ENCODE measurements around the gene TRIM43B. TPM values are rescaled to one million over a fixed set of nuclear protein-coding genes. Genes with fewer than 3 reads are reported as not detected.
A peak's percentile ranks its signal among the peaks of the same experiment; 100 is the strongest.
"Not testable (repeated sequence)": the region's sequence is repeated elsewhere in the genome, so short reads cannot be mapped to it uniquely, and the experiment has no call there.

The TRIM43B gene
- total RNA-seq, 1 experiment from 2014 or later, result not detected

DNA sequence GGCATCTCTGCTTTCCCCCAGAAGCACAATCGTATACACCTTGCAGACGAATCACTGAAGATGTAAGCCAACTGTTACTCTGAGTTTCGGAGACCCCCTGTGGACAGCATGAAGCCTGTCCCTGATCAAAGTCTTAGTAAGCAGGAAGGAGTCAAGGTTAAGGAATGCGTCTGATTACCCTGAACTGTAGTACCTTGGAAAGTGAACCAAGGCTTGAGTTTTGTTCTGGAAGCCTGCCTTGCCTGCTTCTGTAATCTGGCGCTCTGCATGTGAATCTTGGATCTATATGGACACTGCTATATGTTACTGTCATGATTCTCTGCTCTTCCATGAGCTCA is 48.7 kb downstream of the TRIM43B start:
- BruUV-seq (replicated peaks); H3K36me3 Mint-ChIP-seq (ENCODE audit: insufficient read depth, unreplicated experiment); intact Hi-C loops (cut with micrococcal nuclease; ENCODE audit: unreplicated experiment); H3K9me3 Mint-ChIP-seq (ENCODE audit: low read depth, unreplicated experiment); CTCF ChIA-PET; H3K27me3 Mint-ChIP-seq (ENCODE audit: unreplicated experiment); H3K27ac Mint-ChIP-seq (ENCODE audit: unreplicated experiment); H3K4me1 Mint-ChIP-seq (ENCODE audit: low read depth, unreplicated experiment); DNase-seq; H3K4me3 Mint-ChIP-seq (ENCODE audit: low read depth, unreplicated experiment): not testable (repeated sequence)

DNA sequence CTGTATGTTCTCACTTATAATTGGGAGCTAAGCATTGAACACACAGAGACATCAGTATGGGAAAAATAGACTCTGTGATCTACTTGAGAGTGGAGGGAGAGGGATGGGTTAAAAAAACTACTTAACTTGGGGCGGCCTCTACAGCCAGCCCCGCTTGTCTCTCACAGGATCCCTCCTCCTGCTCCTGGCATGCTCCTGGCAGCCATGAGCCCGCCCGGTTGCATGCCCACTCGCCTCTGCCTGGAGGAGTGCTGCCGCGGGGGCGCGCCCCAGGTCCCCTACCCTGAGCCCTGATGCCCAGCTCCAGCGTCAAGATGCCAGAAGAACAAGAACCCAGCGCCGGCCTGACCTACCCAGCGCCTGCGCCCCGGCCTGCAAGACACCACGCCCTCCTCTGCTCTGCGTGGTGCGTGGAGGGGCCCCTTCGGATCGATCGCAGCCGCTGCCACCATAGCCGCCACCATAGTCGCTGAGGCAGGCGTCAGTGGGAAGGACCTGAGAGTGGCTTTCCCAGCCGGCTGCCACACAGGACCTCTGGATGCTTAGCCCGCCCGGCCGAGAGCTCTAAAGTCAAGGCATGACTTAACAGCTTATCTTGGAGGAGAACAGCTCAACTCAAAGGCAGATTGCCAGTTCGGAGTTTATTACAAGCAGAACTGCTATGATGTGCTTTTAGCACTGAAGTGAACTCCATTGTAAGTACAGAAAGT is 49.2 kb downstream of the TRIM43B start:
- H3K27me3 Mint-ChIP-seq (ENCODE audit: unreplicated experiment); H3K4me3 Mint-ChIP-seq (ENCODE audit: low read depth, unreplicated experiment); BruUV-seq (replicated peaks); DNase-seq; H3K9me3 Mint-ChIP-seq (ENCODE audit: low read depth, unreplicated experiment); intact Hi-C loops (cut with micrococcal nuclease; ENCODE audit: unreplicated experiment); H3K27ac Mint-ChIP-seq (ENCODE audit: unreplicated experiment); CTCF ChIA-PET; H3K36me3 Mint-ChIP-seq (ENCODE audit: insufficient read depth, unreplicated experiment): not testable (repeated sequence)
- peaks cover 10% of the 10 kb centered on the region for H3K4me1 Mint-ChIP-seq (ENCODE audit: low read depth, unreplicated experiment)

DNA sequence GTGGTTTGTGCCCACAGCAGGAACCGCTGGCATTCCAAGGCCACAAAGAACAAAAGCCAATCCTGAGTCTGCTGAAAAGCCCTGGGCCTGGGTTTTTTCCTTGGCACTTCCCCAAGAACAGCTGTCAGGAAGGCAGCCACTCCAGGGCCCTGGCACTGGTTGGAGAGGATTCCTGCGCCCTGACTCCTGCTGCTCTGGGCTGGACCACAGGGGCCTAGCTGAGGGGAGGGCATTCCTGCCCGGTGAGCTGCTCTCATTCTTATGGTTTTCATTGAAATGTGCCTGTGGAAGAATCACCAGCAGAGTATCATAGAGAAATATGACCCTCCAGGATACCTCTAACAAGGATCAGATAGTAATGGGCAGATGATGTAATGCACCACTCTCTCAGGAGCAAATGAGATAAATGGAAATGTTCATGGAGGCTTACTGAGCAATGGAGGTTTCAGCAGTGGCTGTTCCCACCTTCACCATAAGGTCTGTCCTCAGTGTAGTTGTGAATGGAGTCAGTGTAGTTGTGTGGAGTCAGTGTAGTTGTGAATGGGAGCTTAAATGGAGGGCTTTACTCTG is 50.0 kb downstream of the TRIM43B start:
- BruUV-seq (replicated peaks); H3K36me3 Mint-ChIP-seq (ENCODE audit: insufficient read depth, unreplicated experiment); intact Hi-C loops (cut with micrococcal nuclease; ENCODE audit: unreplicated experiment); H3K9me3 Mint-ChIP-seq (ENCODE audit: low read depth, unreplicated experiment); CTCF ChIA-PET; H3K27me3 Mint-ChIP-seq (ENCODE audit: unreplicated experiment); H3K4me3 Mint-ChIP-seq (ENCODE audit: low read depth, unreplicated experiment): not testable (repeated sequence)
- Mint-ChIP-seq H3K27ac (ENCODE audit: unreplicated experiment) (peak overlapping the region; percentile 52), H3K4me1 (ENCODE audit: low read depth, unreplicated experiment) (peaks cover 10% of the 10 kb centered on the region)
- DNase-seq, result peak; percentile 86

DNA sequence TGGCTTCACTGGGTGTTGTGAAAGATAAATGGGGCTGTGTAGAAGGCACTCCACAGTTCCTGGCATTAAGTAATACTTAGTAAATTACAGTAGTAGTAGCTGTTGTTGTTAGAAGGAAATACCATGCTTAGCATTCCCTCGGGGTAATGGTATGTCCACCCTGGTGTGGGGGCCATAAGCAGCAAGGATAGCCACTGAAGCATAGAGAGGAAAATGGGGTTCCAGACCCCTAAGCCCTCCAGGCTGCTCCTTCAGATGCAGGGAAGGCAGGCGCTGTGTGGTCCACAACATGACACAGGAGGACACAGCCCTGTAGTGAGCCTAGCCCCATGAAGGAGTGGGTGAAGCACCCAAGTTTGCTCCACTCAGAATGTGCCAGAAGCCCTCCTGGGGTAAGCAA is 50.6 kb downstream of the TRIM43B start:
- H3K27ac Mint-ChIP-seq (ENCODE audit: unreplicated experiment); intact Hi-C loops (cut with micrococcal nuclease; ENCODE audit: unreplicated experiment); H3K27me3 Mint-ChIP-seq (ENCODE audit: unreplicated experiment); H3K36me3 Mint-ChIP-seq (ENCODE audit: insufficient read depth, unreplicated experiment); CTCF ChIA-PET; H3K4me3 Mint-ChIP-seq (ENCODE audit: low read depth, unreplicated experiment); H3K9me3 Mint-ChIP-seq (ENCODE audit: low read depth, unreplicated experiment); BruUV-seq (replicated peaks); DNase-seq: not testable (repeated sequence)
- peaks cover 10% of the 10 kb centered on the region for H3K4me1 Mint-ChIP-seq (ENCODE audit: low read depth, unreplicated experiment)

DNA sequence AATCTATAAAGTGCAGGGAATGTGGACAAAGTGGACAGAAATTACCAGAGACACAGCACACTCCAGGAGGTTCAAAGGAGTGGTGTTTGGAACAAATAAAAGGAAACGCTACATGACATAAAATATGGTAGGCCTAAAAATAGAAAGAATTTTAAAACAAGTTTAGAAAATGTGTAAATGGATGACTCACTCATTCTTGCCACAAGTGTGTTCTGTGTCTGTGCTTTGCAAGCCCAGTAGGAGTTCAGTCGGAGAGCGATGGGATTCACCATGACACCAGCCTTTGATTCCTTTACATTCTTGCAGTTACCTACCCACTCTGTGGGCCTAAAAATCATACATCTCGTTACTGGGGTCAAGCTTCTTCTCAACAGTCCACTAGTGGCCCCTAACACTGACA is 51.2 kb downstream of the TRIM43B start:
- H3K4me1 Mint-ChIP-seq (ENCODE audit: low read depth, unreplicated experiment), result peaks cover 10% of the 10 kb centered on the region
- CTCF ChIA-PET; intact Hi-C loops (cut with micrococcal nuclease; ENCODE audit: unreplicated experiment); DNase-seq; H3K27ac Mint-ChIP-seq (ENCODE audit: unreplicated experiment); BruUV-seq (replicated peaks); H3K36me3 Mint-ChIP-seq (ENCODE audit: insufficient read depth, unreplicated experiment); H3K27me3 Mint-ChIP-seq (ENCODE audit: unreplicated experiment); H3K4me3 Mint-ChIP-seq (ENCODE audit: low read depth, unreplicated experiment); H3K9me3 Mint-ChIP-seq (ENCODE audit: low read depth, unreplicated experiment): not testable (repeated sequence)

DNA sequence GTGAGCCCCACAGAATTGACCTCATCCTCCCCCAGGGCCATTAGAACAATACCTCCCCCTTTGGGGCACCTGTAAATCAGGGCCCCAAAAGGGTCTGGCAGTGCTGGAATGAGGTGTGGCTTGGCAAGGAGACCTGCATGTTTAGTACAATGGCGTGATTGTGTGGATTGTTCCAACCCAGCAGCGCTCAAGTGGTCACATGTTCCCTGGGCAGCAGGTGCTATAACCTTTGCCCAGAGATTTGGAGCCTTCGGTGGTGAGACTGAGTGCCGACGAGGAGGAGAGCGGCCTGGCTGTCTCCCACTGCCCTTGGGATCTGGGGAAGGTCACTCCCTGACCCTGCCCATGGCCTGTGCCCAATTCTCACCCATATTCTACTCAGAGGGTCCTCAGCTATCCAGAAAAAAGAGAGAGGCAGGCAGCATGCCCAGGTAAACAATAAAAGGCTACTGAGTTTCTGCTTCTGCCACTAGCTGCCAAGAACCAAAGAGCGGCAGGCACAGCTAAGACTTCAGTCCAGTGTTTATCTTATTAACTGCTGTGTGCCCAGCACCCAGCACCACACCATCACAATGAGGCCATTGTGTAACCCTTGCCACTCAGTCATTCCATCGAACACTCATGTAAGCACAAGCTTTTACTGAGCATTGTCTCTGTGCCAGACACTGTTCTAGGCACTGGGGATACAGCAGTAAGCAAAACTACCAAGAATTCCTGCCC is 54.6 kb downstream of the TRIM43B start:
- H3K9me3 Mint-ChIP-seq (ENCODE audit: low read depth, unreplicated experiment); H3K27ac Mint-ChIP-seq (ENCODE audit: unreplicated experiment); intact Hi-C loops (cut with micrococcal nuclease; ENCODE audit: unreplicated experiment); H3K27me3 Mint-ChIP-seq (ENCODE audit: unreplicated experiment); CTCF ChIA-PET; H3K4me3 Mint-ChIP-seq (ENCODE audit: low read depth, unreplicated experiment); H3K36me3 Mint-ChIP-seq (ENCODE audit: insufficient read depth, unreplicated experiment); BruUV-seq (replicated peaks); DNase-seq: not testable (repeated sequence)
- peaks cover 10% of the 10 kb centered on the region for H3K4me1 Mint-ChIP-seq (ENCODE audit: low read depth, unreplicated experiment)

DNA sequence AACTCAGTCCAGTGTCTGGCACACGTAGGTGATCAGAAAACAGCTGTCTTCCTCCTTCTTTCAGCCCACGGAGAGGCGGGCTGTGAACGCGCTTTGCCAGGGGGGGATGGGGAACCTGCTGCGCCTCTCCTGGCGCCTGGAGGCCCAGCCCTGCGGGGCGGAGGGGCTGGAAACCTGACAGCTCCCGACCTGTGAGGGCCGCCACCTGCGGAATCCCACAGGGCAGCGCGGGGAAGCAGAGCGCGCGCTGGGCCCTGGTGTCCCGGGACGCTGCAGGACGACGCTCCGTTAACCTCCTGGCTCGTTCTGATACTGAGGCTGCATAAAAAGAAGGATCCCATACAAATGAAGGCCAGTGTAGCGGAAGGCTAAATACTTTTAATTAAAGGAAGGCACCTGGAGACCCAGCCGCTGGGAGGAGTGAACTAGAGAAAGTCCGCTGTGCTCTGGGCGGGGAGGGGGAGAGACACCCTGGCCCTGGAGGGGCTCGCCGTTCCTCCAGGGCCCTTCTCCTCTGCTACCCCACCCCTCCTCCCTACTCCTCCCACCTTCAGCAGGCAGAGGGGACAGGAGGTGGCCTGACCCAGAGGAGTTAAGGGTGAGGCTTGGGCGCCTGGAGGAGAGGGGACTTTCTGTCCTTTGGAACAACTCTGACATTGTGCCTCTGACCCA is 57.2 kb downstream of the TRIM43B start:
- H3K27me3 Mint-ChIP-seq (ENCODE audit: unreplicated experiment); H3K27ac Mint-ChIP-seq (ENCODE audit: unreplicated experiment); CTCF ChIA-PET; intact Hi-C loops (cut with micrococcal nuclease; ENCODE audit: unreplicated experiment); H3K4me3 Mint-ChIP-seq (ENCODE audit: low read depth, unreplicated experiment); BruUV-seq (replicated peaks); DNase-seq; H3K36me3 Mint-ChIP-seq (ENCODE audit: insufficient read depth, unreplicated experiment); H3K9me3 Mint-ChIP-seq (ENCODE audit: low read depth, unreplicated experiment): not testable (repeated sequence)
- peaks cover 10% of the 10 kb centered on the region for H3K4me1 Mint-ChIP-seq (ENCODE audit: low read depth, unreplicated experiment)

Other genes starting within 250 kb of the TRIM43B start
- gene PROM2, start 210.3 kb downstream of the TRIM43B start, total RNA-seq (2022), result 24.7 and 29.9 TPM in 2 replicates
- gene KCNIP3, start 187.4 kb downstream of the TRIM43B start, total RNA-seq (2022), result 1.1 and 2.1 TPM in 2 replicates
- 26.8 and 29.1 TPM in 2 replicates for gene FAHD2A, start 82.0 kb downstream of the TRIM43B start, total RNA-seq (2022)
- not detected in 2 replicates for gene TRIM43, start 107.2 kb upstream of the TRIM43B start, total RNA-seq (2022)

Measured in Calu3 (cell line).